Breast epithelium (tissue), 4 donors: ENCODE data around the gene CADM1. TPM values are rescaled to one million over a fixed set of nuclear protein-coding genes. Genes with fewer than 3 reads are reported as not detected.

Experiments
- DNase-seq, 2 donors: peaks; one replicate each; pipeline ENCODE4 v3.0.0-alpha.2; 2019; ENCODE audit warnings: low spot score in 2 of 2
- H3K27ac ChIP-seq, 2 donors: fragments of 200-600 bp; sonication (generic) in 1 of 2; one replicate each; pipeline ENCODE4 v1.5.1; 2016 to 2019; ENCODE audit warnings: mild to moderate bottlenecking in 1 of 2
- H3K27me3 ChIP-seq, 2 donors: fragments of 200-600 bp; sonication (generic) in 1 of 2; one replicate each; pipeline versions ENCODE4 v1.5.1 to v1.6.0; 2017 to 2019; ENCODE audit warnings: control low read depth in 1 of 2, mild to moderate bottlenecking in 1 of 2
- H3K36me3 ChIP-seq: fragments of 200-600 bp; one replicate; pipeline ENCODE4 v1.5.1; 2019
- H3K4me1 ChIP-seq, 2 donors: fragments of 200-600 bp; sonication (generic); one replicate each; pipeline ENCODE4 v1.5.1; 2016 to 2019; ENCODE audit warnings: control low read depth in 1 of 2
- H3K4me3 ChIP-seq, 3 donors: fragments of 200-600 bp; sonication (generic); 1 replicate in 2 of 3; 2 replicates in 1 of 3; pipeline ENCODE4 v1.5.1; 2016 to 2019; ENCODE audit warnings: mild to moderate bottlenecking in 3 of 3, moderate library complexity in 2 of 3
- H3K9me3 ChIP-seq, 2 donors: fragments of 200-600 bp; sonication (generic) in 1 of 2; one replicate each; pipeline ENCODE4 v1.5.1; 2016 to 2019; ENCODE audit warnings: control low read depth in 1 of 2
- POLR2A ChIP-seq: fragments of 450-650 bp; IDR thresholded peaks from one replicate; pipeline ENCODE4 v1.6.1; 2016; ENCODE audit warnings: antibody characterized with exemption, mild to moderate bottlenecking, moderate library complexity
- POLR2AphosphoS5 ChIP-seq, 3 donors: sonication (generic); formaldehyde crosslinking; IDR thresholded peaks; one replicate each; pipeline ENCODE4 v1.6.1; 2017; ENCODE audit warnings: antibody characterized with exemption in 3 of 3
- intact Hi-C: fragments of 100-400 bp; cut with DNase I; formaldehyde crosslinking; loops from one replicate; pipeline ENCODE4 v1.15.1; 2023; ENCODE audit warnings: low total_unique reads
- total RNA-seq, 3 donors: library from RNA; depleted of rRNA; stranded (reverse); fragments of >200 nt; gene quantifications; one replicate each; pipeline ENCODE4 v1.1.0, GENCODE V29; 2016
- TF ChIP-seq, protein P1 (sequence below), 3 donors: fragments of 450-650 bp; IDR thresholded peaks; one replicate each; pipeline ENCODE4 v1.5.1; 2016 to 2017; ENCODE audit warnings: antibody characterized with exemption in 3 of 3, mild to moderate bottlenecking in 3 of 3, moderate library complexity in 3 of 3

Gene CADM1
- total RNA-seq, 3 donors from 2014 or later, result 5.3 to 48.4 (median 33.1) TPM

- Histone ChIP-seq H3K4me1 (no peaks in the 10 kb centered on the region), H3K27ac (no peak overlapping the region), H3K36me3 (no peaks in the 10 kb centered on the region), H3K9me3 (no peaks in the 10 kb centered on the region), H3K4me3 (no peak overlapping the region), H3K27me3 (no peaks in the 10 kb centered on the region)
- TF ChIP-seq POLR2AphosphoS5 (IDR thresholded peaks at IDR 0.05), result no peak
- TF ChIP-seq POLR2A, result no peak
- TF ChIP-seq, protein P1, sequence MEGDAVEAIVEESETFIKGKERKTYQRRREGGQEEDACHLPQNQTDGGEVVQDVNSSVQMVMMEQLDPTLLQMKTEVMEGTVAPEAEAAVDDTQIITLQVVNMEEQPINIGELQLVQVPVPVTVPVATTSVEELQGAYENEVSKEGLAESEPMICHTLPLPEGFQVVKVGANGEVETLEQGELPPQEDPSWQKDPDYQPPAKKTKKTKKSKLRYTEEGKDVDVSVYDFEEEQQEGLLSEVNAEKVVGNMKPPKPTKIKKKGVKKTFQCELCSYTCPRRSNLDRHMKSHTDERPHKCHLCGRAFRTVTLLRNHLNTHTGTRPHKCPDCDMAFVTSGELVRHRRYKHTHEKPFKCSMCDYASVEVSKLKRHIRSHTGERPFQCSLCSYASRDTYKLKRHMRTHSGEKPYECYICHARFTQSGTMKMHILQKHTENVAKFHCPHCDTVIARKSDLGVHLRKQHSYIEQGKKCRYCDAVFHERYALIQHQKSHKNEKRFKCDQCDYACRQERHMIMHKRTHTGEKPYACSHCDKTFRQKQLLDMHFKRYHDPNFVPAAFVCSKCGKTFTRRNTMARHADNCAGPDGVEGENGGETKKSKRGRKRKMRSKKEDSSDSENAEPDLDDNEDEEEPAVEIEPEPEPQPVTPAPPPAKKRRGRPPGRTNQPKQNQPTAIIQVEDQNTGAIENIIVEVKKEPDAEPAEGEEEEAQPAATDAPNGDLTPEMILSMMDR (IDR thresholded peaks at IDR 0.05), result no peak
- DNase-seq, result no peak
- intact Hi-C loops, result no loop called here
Observed at GRCh38 chr11:115471367-115471766, 32.8 kb downstream of the CADM1 start.

GRCh38 chr11:115470928-115471327 lies 33.3 kb downstream of the CADM1 start:
- Histone ChIP-seq H3K36me3 (no peaks in the 10 kb centered on the region), H3K9me3 (no peaks in the 10 kb centered on the region), H3K4me3 (no peak overlapping the region), H3K27ac (no peak overlapping the region), H3K4me1 (no peaks in the 10 kb centered on the region), H3K27me3 (no peaks in the 10 kb centered on the region)
- TF ChIP-seq POLR2A (no peak), POLR2AphosphoS5 (IDR thresholded peaks at IDR 0.05) (no peak)
- TF ChIP-seq, protein P1 (IDR thresholded peaks at IDR 0.05), result no peak
- intact Hi-C loops, result no loop called here
- no peak for DNase-seq

DNA sequence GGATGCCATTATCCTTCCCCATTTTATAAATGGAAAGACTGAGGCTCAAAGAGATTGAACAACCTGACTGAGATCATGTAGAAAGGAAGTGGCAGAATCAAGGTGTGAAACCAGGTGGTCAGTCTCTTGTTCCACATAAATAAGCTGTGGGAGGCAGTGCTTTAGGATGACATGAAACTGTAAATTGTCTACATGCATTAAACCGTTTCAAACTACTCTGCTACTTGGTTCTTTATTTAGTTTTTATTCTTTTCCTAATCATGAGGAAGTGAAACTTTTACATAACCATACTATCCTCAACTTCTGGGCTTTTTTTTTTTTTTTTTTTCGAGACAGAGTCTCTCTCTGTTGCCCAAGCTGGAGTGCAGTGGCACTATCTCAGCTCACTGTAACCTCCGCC lies 34.9 kb downstream of the CADM1 start:
- intact Hi-C loops, result no loop called here

DNA sequence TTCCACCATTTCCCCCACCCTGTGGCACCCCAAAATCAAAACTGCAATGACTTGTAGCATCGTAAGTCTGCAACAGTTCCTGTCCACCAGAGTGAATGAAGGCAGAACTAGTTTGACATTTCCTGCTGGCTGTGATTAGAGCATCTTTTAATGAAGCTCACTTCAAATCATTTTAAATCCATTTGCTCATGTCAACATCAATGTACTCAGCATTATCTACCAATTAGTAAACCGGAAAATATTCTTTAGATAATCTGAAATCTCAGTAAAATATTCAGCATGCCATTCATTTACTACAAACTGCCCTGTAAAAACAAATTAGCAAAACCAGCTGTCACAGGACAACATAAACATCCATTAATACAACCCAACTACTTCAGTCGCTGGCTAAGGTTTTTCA lies 38.1 kb downstream of the CADM1 start:
- Histone ChIP-seq H3K27me3 (no peaks in the 10 kb centered on the region), H3K9me3 (no peaks in the 10 kb centered on the region), H3K27ac (no peak overlapping the region), H3K36me3 (no peaks in the 10 kb centered on the region), H3K4me3 (no peak overlapping the region), H3K4me1 (no peaks in the 10 kb centered on the region)
- TF ChIP-seq POLR2AphosphoS5 (IDR thresholded peaks at IDR 0.05), result no peak
- TF ChIP-seq, protein P1 (IDR thresholded peaks at IDR 0.05), result no peak
- TF ChIP-seq POLR2A, result no peak
- intact Hi-C loops, result no loop called here
- no peak for DNase-seq

More for the DNA sequence above, 34.9 kb downstream of the CADM1 start:
- no peak overlapping the region for H3K27ac ChIP-seq
- no peak for DNase-seq
- TF ChIP-seq POLR2AphosphoS5 (IDR thresholded peaks at IDR 0.05) (no peak), POLR2A (no peak)
- TF ChIP-seq, protein P1 (IDR thresholded peaks at IDR 0.05), result no peak
- no peaks in the 10 kb centered on the region for H3K36me3 ChIP-seq
- H3K4me3 ChIP-seq, result no peak overlapping the region
- H3K9me3 ChIP-seq, result no peaks in the 10 kb centered on the region
- no peaks in the 10 kb centered on the region for H3K4me1 ChIP-seq
- no peaks in the 10 kb centered on the region for H3K27me3 ChIP-seq

DNA sequence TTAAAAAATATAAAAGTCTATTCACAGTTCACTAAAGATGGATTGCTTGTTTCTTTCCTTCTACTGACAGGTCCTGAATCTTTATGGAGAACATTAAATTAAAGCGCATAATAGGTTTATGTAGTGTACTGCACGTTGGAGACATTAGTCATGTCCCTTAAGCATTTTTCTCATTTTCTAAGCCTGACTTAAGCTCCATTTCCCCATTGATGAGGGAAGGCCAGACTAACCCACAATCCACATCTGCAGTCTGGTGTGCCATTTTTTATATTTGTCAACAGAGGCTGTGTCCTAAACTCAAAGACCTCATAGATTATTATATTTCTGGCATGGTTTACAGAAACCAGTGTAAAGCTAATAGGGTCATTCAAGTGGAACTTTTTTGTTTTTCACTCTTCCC lies 39.9 kb downstream of the CADM1 start:
- DNase-seq, result no peak

More for the DNA sequence above, 39.9 kb downstream of the CADM1 start:
- H3K36me3 ChIP-seq, result no peaks in the 10 kb centered on the region
- no peak overlapping the region for H3K4me3 ChIP-seq
- TF ChIP-seq POLR2AphosphoS5 (IDR thresholded peaks at IDR 0.05) (no peak), POLR2A (no peak)
- TF ChIP-seq, protein P1 (IDR thresholded peaks at IDR 0.05), result no peak
- H3K27ac ChIP-seq, result no peak overlapping the region
- H3K27me3 ChIP-seq, result no peaks in the 10 kb centered on the region
- no peaks in the 10 kb centered on the region for H3K9me3 ChIP-seq
- intact Hi-C loops, result no loop called here
- H3K4me1 ChIP-seq, result no peaks in the 10 kb centered on the region
